ENCODE results near the gene PDCD7.

DNA sequence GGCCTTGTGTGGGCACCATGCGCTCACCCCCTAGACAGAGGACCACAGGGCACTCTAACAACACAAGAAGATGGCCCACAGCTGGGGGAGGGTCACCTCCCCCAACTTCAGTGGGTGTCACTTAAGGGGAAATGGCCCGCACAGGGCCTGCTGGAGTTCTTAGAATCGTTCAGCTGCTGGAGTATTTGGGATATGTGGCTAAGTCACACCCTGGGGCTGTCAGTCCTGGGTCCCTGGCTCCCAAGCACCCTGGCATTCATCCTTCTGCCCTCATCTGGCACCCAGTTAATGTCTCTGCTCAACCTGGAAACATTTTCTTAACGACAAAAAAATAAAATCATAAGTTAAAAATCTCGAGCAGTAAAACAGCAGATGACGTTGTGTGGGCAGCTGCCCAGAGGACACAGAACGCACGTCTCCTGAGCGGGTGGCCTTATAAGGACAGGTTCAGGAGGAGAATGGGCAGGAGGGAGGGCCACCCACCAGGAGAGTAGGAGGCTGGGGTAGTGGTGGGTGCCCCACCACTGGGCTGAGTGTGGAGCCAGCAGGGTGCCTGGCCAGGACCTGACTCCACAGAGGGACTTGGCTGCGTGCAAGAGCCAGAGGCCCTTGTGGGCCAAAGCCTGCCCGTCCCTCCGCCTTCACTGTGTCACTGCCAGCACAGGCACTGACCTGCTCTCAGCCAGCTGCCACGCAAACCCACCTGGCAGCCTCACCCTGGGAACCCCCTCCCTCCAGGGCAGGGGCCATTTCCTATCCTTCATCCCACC lies 45.5 kb downstream of the PDCD7 start:
- TF ChIP-seq CTCF (IDR thresholded peaks at IDR 0.05) (no peak), POLR2A (IDR thresholded peaks at IDR 0.05) (no peak)
